Measurements from ENCODE around the gene PLXNA4. TPM values are rescaled to one million over a fixed set of nuclear protein-coding genes. Genes with fewer than 3 reads are reported as not detected.
A peak's percentile ranks its signal among the peaks of the same experiment; 100 is the strongest.

The PLXNA4 gene
- total RNA-seq, 1 experiment from 2014 or later = not detected

DNA sequence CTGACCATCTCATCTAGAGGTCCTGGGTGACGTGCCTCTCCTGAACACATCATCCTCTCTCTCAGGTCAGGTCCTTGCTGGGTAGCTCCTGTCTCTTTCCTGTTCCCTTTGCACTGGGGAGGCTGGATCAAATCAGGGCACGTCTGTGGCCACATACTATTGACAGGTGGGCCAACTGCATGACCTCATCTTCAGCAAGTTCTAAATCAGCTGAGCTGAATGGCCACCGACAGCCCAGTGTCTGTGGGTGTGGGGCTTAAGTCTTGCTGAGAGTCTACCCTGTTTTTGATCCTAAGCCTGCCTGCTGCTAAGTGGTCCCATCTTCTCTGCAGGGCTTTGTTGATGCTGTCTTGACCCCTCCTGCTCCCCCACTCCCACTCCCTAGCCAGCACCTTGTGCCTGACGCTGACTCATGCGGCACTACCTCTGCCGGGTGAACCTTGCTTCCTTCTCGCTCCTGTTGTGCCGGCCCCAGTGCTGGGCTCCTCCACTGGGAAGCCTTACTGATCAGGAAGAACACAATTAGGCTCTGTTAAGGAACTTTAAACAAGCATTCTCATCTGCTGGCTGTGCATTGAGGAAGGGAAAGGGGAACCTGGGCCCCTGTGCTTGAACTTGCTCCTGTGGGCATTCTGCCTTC is 440.4 kb downstream of the PLXNA4 start:
- Histone ChIP-seq H3K4me3 (replicated peaks in 1 of 2; ENCODE audit: low read depth in 1 of 2, low read length in 2 of 2) (no peak overlapping the region), H3K4me1 (ENCODE audit: control insufficient read depth in 1 of 2, insufficient read depth in 2 of 2, low read length in 2 of 2) (0 out of 4 replicates have a peak, but pooled peaks cover 0 to 3% of the 10 kb centered on the region in 2 experiments), H3K27ac (ENCODE audit: low read depth, low read length) (no peak overlapping the region), H3K9me2 (ENCODE audit: insufficient read depth) (no peaks in the 10 kb centered on the region), H3K79me2 (ENCODE audit: insufficient read depth, low read length) (no peaks in the 10 kb centered on the region), H2AFZ (ENCODE audit: low read depth, low read length, poor library complexity, severe bottlenecking) (no peak overlapping the region), H4K20me1 (ENCODE audit: insufficient read depth) (no peaks in the 10 kb centered on the region), H3K36me3 (ENCODE audit: control insufficient read depth in 1 of 2, insufficient read depth in 2 of 2, low read length in 2 of 2) (no peaks in the 10 kb centered on the region), H3K9me3 (ENCODE audit: control insufficient read depth in 1 of 2, insufficient read depth in 1 of 2, low read depth in 1 of 2, low read length in 2 of 2) (no peaks in the 10 kb centered on the region), H3K9ac (ENCODE audit: low read length) (no peak overlapping the region), H3K27me3 (ENCODE audit: insufficient read depth, low read length) (peaks cover 44% of the 10 kb centered on the region), H3K4me2 (ENCODE audit: low read length) (peak overlapping the region; percentile 17; the same call in 1 of the 2 replicates)
- POLR2A ChIA-PET = no interaction called here
- no peak for ATAC-seq
- TF ChIP-seq CEBPB (IDR thresholded peaks at IDR 0.05; ENCODE audit: low read depth) = no peak
- no peak for TF ChIP-seq ZFX (IDR thresholded peaks at IDR 0.05)
- no TSS peak for BruUV-seq (replicated peaks)
- RAD21 ChIA-PET (ENCODE audit: low non-redundant PET in 1 of 2, low total read pairs in 2 of 2, uncharacterized antibody in 2 of 2, unreplicated experiment in 2 of 2) = no interaction called here
- DNase-seq (ENCODE audit: low read depth, low spot score) = no peak
- intact Hi-C loops (cut with micrococcal nuclease) = no loop called here
- CTCF ChIA-PET = no interaction called here

DNA sequence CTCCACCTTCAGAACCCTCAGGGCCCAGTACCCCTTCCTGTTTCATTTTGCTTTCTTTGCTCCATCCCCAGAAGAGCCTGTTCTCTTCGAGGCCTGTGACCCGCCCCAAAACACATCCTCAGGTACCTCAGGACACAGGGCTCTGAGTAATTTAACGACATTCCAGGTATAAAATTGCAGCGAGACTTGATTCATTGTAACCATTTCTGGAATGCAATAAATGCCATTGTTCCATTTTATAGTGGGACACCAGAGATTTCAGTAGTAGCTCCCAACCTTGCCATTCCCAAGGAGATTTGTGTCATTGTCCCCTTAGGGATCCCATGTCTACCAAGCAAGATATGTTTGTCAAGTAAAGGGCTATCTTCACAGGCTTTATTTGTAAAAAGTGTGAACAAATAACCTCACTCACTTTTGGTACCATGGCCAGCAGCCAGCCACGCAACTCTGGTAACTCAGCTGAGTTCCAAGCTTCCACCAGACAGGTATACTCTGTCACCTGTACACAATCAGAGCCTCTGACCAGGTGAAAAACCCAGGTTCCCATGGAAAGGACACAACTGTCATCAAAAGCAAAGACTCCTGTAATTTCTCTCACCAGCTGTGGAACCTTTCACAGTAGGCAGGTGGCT is 441.3 kb downstream of the PLXNA4 start:
- Histone ChIP-seq H3K36me3 (ENCODE audit: control insufficient read depth in 1 of 2, insufficient read depth in 2 of 2, low read length in 2 of 2) (no peaks in the 10 kb centered on the region), H3K79me2 (ENCODE audit: insufficient read depth, low read length) (no peaks in the 10 kb centered on the region), H4K20me1 (ENCODE audit: insufficient read depth) (no peaks in the 10 kb centered on the region), H3K4me3 (replicated peaks in 1 of 2; ENCODE audit: low read depth in 1 of 2, low read length in 2 of 2) (no peak overlapping the region), H3K27me3 (ENCODE audit: insufficient read depth, low read length) (peaks cover 44% of the 10 kb centered on the region), H3K4me1 (ENCODE audit: control insufficient read depth in 1 of 2, insufficient read depth in 2 of 2, low read length in 2 of 2) (0 out of 4 replicates have a peak, but pooled peaks cover 0 to 3% of the 10 kb centered on the region in 2 experiments), H3K9me2 (ENCODE audit: insufficient read depth) (no peaks in the 10 kb centered on the region), H3K9me3 (ENCODE audit: control insufficient read depth in 1 of 2, insufficient read depth in 1 of 2, low read depth in 1 of 2, low read length in 2 of 2) (no peaks in the 10 kb centered on the region), H3K27ac (ENCODE audit: low read depth, low read length) (no peak overlapping the region), H3K9ac (ENCODE audit: low read length) (no peak overlapping the region), H3K4me2 (ENCODE audit: low read length) (no peak overlapping the region), H2AFZ (ENCODE audit: low read depth, low read length, poor library complexity, severe bottlenecking) (no peak overlapping the region)
- DNase-seq (ENCODE audit: low read depth, low spot score) = no peak
- RAD21 ChIA-PET (ENCODE audit: low non-redundant PET in 1 of 2, low total read pairs in 2 of 2, uncharacterized antibody in 2 of 2, unreplicated experiment in 2 of 2) = no interaction called here
- no peak for TF ChIP-seq CEBPB (IDR thresholded peaks at IDR 0.05; ENCODE audit: low read depth)
- TF ChIP-seq, protein P1, sequence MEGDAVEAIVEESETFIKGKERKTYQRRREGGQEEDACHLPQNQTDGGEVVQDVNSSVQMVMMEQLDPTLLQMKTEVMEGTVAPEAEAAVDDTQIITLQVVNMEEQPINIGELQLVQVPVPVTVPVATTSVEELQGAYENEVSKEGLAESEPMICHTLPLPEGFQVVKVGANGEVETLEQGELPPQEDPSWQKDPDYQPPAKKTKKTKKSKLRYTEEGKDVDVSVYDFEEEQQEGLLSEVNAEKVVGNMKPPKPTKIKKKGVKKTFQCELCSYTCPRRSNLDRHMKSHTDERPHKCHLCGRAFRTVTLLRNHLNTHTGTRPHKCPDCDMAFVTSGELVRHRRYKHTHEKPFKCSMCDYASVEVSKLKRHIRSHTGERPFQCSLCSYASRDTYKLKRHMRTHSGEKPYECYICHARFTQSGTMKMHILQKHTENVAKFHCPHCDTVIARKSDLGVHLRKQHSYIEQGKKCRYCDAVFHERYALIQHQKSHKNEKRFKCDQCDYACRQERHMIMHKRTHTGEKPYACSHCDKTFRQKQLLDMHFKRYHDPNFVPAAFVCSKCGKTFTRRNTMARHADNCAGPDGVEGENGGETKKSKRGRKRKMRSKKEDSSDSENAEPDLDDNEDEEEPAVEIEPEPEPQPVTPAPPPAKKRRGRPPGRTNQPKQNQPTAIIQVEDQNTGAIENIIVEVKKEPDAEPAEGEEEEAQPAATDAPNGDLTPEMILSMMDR (IDR thresholded peaks at IDR 0.05 in 2 of 3, conservative IDR thresholded peaks at IDR 0.05 in 1 of 3; ENCODE audit: borderline replicate concordance in 1 of 3, insufficient read depth in 1 of 3, low read depth in 2 of 3, low read length in 2 of 3) = no peak
- TF ChIP-seq, protein P2, sequence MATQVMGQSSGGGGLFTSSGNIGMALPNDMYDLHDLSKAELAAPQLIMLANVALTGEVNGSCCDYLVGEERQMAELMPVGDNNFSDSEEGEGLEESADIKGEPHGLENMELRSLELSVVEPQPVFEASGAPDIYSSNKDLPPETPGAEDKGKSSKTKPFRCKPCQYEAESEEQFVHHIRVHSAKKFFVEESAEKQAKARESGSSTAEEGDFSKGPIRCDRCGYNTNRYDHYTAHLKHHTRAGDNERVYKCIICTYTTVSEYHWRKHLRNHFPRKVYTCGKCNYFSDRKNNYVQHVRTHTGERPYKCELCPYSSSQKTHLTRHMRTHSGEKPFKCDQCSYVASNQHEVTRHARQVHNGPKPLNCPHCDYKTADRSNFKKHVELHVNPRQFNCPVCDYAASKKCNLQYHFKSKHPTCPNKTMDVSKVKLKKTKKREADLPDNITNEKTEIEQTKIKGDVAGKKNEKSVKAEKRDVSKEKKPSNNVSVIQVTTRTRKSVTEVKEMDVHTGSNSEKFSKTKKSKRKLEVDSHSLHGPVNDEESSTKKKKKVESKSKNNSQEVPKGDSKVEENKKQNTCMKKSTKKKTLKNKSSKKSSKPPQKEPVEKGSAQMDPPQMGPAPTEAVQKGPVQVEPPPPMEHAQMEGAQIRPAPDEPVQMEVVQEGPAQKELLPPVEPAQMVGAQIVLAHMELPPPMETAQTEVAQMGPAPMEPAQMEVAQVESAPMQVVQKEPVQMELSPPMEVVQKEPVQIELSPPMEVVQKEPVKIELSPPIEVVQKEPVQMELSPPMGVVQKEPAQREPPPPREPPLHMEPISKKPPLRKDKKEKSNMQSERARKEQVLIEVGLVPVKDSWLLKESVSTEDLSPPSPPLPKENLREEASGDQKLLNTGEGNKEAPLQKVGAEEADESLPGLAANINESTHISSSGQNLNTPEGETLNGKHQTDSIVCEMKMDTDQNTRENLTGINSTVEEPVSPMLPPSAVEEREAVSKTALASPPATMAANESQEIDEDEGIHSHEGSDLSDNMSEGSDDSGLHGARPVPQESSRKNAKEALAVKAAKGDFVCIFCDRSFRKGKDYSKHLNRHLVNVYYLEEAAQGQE (IDR thresholded peaks at IDR 0.05; ENCODE audit: low read depth) = peak; percentile 40
- no TSS peak for BruUV-seq (replicated peaks)
- intact Hi-C loops (cut with micrococcal nuclease) = no loop called here
- CTCF ChIA-PET = no interaction called here
- no peak for ATAC-seq
- POLR2A ChIA-PET = no interaction called here
